ENCODE data around the gene IFT88. TPM values are rescaled to one million over a fixed set of nuclear protein-coding genes. Genes with fewer than 3 reads are reported as not detected.
A peak's percentile ranks its signal among the peaks of the same experiment; 100 is the strongest.

IFT88 gene
- total RNA-seq, 6 experiments from 2014 or later: 8.2 to 9.5 (median 9.0) TPM

GRCh38 chr13:20525601-20526544, 41.1 kb upstream of the IFT88 start, which contains the start of gene CRYL1:
Gene CRYL1, minus strand, starts transcription at chr13:20525857. Its CDS starts 63 bp downstream, at chr13:20525794.
- Mint-ChIP-seq H3K27me3 (ENCODE audit: insufficient read depth) (no peaks in the 10 kb centered on the region; the same call in none of the 2 replicates), H3K4me3 (peak within 1 kb of the TSS; percentile 92), H3K27ac (peak within 1 kb of the TSS; percentile 76), H3K9me3 (no peaks in the 10 kb centered on the region), H3K4me1 (ENCODE audit: low read depth) (peaks cover 28% of the 10 kb centered on the region), H3K36me3 (ENCODE audit: low read depth) (no peaks in the 10 kb centered on the region)
- peak; percentile 43 for DNase-seq
- TF ChIP-seq CTCF (IDR thresholded peaks at IDR 0.05): no peak; the same call in 1 of the 2 replicates

DNA sequence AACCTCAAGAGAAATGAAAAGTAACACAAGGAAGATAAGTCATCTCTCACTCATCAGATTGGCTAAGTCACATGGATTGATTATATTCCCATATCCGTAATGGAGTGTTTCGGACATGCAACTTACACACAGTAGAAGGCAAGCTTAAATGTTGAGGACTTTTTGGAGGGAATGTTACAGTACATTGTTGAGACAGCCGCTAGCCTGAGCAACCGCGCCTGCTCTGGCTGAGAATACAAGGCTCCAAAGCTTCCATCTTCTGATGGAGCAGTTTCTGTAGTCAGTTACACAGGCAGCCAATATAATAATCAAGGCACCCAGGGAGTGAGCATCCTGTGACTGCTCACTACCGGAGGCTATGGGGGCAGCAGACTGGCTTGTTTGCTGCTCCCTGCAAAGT, 40.3 kb upstream of the IFT88 start:
- H3K27ac Mint-ChIP-seq: peak overlapping the region; percentile 76
- no peaks in the 10 kb centered on the region for H3K36me3 Mint-ChIP-seq (ENCODE audit: low read depth)
- TF ChIP-seq CTCF (IDR thresholded peaks at IDR 0.05): no peak
- peaks cover 28% of the 10 kb centered on the region for H3K4me1 Mint-ChIP-seq (ENCODE audit: low read depth)
- no peaks in the 10 kb centered on the region; the same call in none of the 2 replicates for H3K27me3 Mint-ChIP-seq (ENCODE audit: insufficient read depth)
- DNase-seq: peak; percentile 18
- H3K4me3 Mint-ChIP-seq: peak overlapping the region; percentile 89
- H3K9me3 Mint-ChIP-seq: no peaks in the 10 kb centered on the region

DNA sequence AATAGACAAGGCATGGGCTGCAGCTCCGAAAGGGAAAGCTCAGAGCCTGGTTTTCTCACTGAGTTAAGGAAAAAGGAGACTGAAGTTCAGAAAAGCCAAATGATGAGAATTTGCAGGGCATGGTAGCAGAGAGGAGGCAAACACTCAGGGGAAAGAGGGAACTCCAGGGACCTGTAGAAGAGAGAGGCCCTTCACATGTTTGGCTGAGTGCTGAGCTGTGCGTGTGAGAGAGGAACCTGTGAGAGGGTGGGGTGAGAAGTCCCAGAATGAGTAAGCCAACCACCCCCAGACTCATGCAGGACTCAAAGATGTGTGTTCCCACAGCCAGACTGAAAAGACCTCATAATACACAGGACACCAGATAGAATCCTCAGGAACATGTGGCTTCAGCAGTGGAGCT, 38.5 kb upstream of the IFT88 start:
- DNase-seq: no peak
- Mint-ChIP-seq H3K4me1 (ENCODE audit: low read depth) (peaks cover 28% of the 10 kb centered on the region), H3K36me3 (ENCODE audit: low read depth) (no peaks in the 10 kb centered on the region), H3K27me3 (ENCODE audit: insufficient read depth) (no peaks in the 10 kb centered on the region; the same call in none of the 2 replicates), H3K4me3 (no peak overlapping the region), H3K9me3 (no peaks in the 10 kb centered on the region), H3K27ac (no peak overlapping the region)
- no peak for TF ChIP-seq CTCF (IDR thresholded peaks at IDR 0.05)

DNA sequence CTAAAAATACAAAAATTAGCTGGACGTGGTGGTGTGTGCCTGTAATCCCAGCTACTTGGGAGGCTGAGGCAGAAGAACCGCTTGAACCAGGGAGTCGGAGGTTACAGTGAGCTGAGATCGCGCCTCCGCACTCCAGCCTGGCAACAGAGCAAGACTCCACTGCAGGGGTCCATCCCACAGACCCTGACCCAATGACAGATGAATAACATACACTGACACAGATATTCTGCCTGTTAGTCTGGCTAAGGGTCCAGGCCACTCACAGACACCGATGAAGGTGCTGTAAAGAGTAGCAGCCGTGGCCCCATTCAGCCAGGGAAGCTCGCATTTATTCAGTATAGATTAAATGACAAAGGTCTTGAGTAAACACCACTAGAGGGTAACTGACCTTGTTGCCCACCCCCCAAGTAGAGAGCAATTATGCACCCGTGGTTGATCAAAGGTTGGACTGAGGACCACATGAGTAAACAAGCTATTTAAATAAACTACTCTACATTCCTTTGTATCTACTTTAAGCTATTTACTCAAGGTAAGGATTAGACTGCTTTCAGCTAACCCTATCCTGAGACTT, 32.8 kb upstream of the IFT88 start:
- no peaks in the 10 kb centered on the region for H3K36me3 Mint-ChIP-seq (ENCODE audit: low read depth)
- H3K27me3 Mint-ChIP-seq (ENCODE audit: insufficient read depth): no peaks in the 10 kb centered on the region; the same call in none of the 2 replicates
- no peak for TF ChIP-seq CTCF (IDR thresholded peaks at IDR 0.05)
- H3K4me1 Mint-ChIP-seq (ENCODE audit: low read depth): peaks cover 6% of the 10 kb centered on the region
- H3K4me3 Mint-ChIP-seq: no peak overlapping the region
- no peak overlapping the region for H3K27ac Mint-ChIP-seq
- no peaks in the 10 kb centered on the region for H3K9me3 Mint-ChIP-seq
- DNase-seq: no peak

- no peak for DNase-seq
- Mint-ChIP-seq H3K27ac (no peak overlapping the region), H3K9me3 (no peaks in the 10 kb centered on the region), H3K4me3 (no peak overlapping the region), H3K27me3 (ENCODE audit: insufficient read depth) (no peaks in the 10 kb centered on the region; the same call in 1 of the 2 replicates), H3K4me1 (ENCODE audit: low read depth) (peaks cover 6% of the 10 kb centered on the region), H3K36me3 (ENCODE audit: low read depth) (no peaks in the 10 kb centered on the region)
- no peak for TF ChIP-seq CTCF (IDR thresholded peaks at IDR 0.05)
Observed at GRCh38 chr13:20536992-20537391, 30.0 kb upstream of the IFT88 start.
